ENCODE measurements around the gene TMC6.
A peak's percentile ranks its signal among the peaks of the same experiment; 100 is the strongest.
"Not testable (repeated sequence)": the region's sequence is repeated elsewhere in the genome, so short reads cannot be mapped to it uniquely, and the experiment has no call there.

Gene TMC6, protein sequence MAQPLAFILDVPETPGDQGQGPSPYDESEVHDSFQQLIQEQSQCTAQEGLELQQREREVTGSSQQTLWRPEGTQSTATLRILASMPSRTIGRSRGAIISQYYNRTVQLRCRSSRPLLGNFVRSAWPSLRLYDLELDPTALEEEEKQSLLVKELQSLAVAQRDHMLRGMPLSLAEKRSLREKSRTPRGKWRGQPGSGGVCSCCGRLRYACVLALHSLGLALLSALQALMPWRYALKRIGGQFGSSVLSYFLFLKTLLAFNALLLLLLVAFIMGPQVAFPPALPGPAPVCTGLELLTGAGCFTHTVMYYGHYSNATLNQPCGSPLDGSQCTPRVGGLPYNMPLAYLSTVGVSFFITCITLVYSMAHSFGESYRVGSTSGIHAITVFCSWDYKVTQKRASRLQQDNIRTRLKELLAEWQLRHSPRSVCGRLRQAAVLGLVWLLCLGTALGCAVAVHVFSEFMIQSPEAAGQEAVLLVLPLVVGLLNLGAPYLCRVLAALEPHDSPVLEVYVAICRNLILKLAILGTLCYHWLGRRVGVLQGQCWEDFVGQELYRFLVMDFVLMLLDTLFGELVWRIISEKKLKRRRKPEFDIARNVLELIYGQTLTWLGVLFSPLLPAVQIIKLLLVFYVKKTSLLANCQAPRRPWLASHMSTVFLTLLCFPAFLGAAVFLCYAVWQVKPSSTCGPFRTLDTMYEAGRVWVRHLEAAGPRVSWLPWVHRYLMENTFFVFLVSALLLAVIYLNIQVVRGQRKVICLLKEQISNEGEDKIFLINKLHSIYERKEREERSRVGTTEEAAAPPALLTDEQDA

DNA sequence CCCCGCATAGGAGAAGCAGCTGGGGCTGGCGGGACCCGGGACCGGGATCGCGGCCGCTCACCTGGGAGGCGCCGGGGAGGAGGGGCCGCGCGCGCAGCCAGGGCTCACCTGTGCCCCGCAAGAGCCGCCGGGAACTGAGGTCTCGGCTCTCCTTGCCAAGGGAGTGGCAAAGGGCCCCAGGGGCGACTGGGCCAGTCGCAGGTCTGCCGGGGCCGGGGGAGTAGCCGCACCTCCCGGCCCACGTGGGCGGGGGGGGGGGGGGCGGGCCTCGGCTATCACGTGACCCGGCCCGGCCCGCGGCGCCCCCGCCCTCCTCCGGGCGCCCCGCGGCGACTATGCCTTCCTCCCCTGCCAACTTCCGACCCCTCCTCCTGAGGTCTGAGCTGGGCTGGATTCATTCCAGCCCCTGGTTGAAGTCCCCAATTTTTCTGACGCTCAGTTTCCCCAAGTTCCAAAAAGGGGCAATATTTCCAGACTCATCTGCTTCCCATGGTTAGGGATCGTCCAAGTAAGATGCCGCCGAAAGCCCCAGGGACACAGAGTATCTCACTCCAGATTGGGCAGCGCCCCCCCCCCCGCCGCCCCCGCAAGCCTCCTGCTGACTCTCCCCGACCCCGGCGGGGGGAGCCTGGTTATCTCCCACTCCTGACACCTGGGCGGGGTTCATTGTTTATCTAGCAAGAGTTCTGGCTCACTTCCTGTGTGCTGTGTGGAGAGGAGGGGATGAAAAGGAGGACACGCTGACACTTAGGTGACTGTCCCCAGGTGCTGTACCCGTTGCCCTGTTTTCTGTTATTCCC is at the start of gene TMC6:
Gene TMC6 (minus strand): TSS at position 205 of the 800 bp plus-strand sequence. CDS start 1,923 bp downstream, outside the sequence.
- DNase-seq, result peak in 11 of 14 donors; percentile 39 to 84 (median 62)

DNA sequence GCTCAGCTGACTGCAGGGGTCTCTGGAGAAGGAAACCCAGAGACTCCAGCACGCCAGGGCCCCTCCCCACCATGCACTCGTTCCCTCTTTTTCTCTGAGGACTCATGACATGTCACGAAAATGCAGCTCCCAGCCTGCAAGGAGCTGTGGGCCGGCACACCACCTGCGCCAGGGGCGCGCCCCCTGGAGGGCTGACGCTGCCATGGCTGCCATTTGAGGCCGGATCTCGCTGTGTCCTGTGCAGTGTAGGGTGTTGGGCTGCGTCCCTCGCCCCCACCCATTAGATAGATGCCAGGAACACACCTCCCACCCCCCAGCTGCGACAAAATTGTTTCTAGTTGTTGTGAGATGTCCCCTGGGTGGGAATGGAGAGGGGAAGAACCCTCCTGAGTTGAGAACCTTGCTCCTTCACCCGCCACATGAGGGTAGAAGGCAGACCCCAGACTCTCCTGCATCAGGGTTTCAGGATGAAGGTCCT is 48.0 kb upstream of the TMC6 start:
- peak in 10 of 14 donors; percentile 11 to 67 (median 40) for DNase-seq

DNA sequence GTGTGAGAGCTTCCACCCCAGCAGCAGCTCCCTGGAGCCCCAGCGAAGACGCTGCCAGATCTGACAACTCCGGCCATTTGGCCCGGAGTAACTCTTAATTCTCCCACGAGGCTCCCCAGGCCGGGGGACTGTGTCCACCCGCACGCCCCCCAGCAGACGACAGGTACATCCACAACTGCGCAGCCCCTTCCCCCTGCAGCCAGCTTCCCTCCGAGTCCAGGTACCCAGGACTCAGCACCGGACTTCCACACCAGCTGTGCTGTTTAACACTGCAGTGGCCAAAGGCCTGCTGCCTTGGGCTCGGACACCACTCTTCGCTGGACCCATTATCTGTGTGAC is 47.1 kb upstream of the TMC6 start:
- DNase-seq, result no peak

DNA sequence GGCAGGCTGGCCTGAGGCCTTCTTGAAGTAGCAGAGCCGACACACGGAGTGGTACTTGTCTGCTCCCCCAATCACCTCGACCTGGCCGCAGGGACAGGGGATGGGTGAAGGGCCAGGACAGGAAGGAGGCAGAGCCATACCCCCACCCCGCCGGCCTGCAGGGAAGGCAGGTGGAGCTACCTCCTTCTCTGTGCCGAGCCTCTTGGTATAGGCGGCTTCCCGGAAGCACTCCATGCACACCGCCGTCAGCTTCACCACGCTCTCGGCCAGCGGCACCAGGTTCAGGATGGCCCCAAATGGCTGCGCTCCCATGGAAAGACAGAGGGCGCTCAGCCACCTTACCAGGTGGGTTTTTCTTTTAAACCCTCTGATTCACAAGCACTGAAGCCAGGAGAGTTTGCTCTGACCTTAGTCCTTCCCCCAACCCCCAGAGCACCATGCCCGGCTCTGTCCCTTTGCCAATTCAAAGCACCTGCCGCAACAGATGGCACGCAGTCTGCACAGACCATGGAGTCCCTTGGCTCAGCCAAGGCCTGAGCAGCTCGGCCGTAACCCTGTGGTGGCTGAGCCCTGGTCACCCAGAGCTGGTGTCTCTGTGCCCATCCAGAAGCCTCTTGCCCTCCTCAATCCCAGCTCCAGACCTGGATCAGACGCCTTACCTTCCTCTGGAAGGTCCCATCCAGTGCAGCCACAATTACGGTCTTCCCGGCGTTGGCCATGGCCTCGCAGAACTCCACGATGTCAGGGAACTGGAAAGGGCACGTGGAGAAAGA is 46.5 kb upstream of the TMC6 start:
- peak in 3 of 14 donors; percentile 44 to 97 (median 74) for DNase-seq

DNA sequence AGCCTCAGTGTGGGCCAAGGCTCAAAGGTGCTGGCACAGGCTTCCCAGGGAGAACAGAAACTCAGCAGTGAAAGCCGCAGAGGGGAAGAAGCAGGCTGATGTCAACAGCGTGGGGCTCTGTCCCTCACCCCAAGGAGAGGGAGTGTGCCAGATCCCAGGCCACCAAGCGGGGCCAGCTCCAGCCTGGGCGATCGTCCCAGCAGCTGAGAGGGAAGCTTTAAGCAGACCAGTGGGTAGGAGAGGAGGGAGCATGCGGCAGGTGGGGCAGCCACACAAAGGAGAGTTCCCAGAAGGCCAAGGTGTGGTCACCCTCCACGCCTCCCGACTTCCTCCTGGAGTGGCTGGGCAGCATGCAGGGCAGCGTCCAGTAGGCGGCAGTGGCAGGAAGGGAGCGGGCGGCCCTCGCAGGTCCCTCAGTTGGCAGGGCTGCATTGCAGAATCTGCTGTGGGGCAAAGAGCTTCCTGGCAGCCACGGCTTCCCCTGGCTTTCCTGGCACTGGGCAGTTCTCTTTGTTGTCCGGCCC is 45.9 kb upstream of the TMC6 start:
- peak in 13 of 14 donors; percentile 58 to 97 (median 87) for DNase-seq

DNA sequence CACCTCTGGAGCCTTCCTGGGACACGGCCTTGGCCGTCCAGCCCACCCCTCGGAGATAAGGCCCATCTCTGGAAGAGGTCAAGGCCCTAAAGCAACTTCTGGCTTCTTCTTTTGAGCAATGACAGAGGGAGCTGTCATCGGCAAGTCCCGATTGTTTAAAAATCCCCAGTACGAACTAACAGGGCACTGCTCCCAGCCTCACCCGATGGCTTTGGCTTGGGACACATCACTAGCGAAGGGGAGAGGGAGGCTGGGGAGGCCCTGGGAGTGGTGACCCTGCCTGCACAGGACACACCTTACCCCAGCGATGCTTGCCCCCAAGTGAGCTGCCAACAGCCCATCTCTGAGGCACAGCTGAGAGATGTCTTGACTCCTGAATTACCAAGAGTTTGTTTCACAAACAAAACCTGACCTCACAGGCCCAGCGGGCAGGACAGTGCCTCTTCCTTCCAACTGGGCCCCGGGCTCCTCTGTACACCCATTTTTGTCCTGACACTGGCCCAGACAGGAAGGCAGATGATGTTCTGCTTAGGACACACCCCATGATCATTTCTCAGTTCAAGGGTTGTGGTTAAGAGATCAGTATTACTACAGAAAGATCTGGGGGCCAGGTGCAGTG is 44.7 kb upstream of the TMC6 start:
- peak in 1 of 14 donors; percentile 13 for DNase-seq

DNA sequence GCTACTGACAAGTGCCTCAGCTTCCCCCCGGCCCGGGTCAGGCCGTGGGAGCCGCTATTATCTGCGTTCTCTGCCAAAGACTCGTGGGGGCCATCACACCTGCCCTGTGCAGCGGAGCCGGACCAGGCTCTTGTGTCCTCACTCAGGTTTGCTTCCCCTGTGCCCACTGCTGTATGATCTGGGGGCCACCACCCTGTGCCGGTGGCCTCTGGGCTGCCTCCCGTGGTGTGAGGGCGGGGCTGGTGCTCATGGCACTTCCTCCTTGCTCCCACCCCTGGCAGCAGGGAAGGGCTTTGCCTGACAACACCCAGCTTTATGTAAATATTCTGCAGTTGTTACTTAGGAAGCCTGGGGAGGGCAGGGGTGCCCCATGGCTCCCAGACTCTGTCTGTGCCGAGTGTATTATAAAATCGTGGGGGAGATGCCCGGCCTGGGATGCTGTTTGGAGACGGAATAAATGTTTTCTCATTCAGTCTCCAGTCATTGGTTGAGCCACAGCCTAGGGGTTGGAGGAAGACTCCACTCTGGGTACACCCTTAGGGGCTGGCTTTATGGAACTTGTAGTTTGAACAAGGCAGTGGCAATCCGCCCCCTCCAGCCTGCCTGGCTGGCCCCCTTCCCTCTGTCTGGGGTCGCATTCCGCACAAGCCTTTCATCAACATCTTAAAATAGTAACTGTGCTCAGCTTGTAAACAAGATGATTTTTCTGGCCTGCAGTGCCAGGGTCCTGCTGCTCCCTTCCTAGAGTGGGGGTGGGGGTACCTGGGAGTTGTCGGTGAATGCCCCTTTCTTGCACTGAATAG is 43.9 kb upstream of the TMC6 start:
- peak in 5 of 14 donors; percentile 26 to 42 (median 32) for DNase-seq

DNA sequence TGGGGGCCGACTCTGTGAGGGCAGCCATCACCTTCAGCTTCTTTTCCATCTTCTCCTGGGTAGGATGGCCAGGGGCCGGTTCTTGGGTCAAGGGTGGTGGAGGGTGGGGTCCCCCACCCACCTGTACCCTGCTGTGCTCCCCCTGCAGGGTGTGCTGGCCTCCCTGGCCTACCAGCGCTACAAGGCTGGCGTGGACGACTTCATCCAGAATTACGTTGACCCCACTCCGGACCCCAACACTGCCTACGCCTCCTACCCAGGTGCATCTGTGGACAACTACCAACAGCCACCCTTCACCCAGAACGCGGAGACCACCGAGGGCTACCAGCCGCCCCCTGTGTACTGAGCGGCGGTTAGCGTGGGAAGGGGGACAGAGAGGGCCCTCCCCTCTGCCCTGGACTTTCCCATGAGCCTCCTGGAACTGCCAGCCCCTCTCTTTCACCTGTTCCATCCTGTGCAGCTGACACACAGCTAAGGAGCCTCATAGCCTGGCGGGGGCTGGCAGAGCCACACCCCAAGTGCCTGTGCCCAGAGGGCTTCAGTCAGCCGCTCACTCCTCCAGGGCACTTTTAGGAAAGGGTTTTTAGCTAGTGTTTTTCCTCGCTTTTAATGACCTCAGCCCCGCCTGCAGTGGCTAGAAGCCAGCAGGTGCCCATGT is 43.2 kb upstream of the TMC6 start:
- not testable (repeated sequence) for DNase-seq

DNA sequence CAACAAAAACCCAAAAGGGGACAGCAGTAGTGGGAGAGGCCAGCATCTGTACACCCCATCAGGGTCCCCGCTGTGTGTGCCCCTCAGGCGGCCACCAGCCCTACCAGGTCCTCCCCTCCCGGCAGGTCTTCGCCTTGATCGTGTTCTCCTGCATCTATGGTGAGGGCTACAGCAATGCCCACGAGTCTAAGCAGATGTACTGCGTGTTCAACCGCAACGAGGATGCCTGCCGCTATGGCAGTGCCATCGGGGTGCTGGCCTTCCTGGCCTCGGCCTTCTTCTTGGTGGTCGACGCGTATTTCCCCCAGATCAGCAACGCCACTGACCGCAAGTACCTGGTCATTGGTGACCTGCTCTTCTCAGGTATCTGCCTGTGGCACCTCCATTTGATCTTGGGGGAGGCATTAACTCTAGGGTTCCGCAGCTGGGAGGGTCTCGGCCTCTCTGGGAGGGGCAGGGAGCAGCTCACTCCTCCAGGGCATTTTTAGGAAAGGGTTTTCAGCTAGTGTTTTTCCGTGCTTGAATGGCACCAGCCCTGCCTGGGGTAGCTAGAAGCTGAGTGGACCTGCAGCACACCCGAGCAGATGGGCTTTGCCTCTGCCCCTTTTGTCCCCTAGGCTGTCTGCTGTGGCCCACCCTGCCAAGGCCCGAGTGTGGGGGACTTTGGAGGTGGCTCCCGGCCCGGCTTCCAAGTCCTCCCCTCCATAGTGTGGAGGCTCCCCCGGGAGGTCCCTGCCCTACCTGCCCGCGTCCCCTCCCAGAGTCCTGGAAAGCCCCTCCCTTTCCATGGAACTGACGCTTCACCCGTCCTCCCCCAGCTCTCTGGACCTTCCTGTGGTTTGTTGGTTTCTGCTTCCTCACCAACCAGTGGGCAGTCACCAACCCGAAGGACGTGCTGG is 42.4 kb upstream of the TMC6 start:
- DNase-seq, result peak in 1 of 14 donors; percentile 22

DNA sequence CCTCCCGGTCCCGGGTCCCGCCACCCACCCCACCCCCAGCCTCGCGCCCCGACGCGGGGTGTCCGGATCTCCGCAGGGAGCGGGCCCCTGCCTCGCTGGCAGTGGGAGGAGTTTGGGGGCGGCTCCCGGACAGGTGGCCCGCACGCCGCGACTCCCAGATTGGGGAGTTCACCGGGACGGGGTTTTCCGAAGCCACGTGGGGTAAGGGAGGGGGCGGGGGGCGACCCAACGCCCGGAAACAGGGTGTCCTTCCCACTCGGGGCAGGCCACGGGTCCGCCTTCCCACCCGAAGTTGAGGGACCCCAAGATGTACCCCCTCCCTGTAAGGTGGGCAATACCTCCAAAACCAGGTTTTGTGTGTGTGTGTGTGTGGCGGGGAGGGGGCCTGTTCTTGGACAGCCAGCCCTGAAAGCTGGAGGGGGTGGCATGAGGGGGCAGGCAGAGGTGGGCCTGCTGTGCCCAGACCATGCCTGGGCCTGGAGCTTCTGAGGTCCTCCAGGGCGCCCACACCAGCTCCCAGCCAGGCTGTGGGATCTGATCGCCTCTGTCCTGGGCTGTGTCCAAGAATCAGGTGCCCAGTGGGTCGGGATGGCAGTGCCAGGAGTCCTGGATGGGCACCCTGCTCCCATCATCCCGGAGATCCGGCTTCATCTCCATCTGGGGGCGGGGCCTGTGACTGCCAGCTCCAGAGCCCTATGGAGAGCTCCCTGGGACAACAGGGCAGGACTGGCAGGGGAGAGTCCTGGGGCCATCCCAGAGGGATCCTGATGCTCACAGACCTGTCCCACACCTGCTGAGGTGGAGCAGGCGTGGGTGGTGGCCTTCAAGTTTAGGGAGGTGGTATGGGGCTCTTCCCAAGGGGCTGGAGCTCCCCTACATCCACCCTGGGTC is 40.6 kb upstream of the TMC6 start:
- peak in 12 of 14 donors; percentile 18 to 73 (median 43) for DNase-seq

DNA sequence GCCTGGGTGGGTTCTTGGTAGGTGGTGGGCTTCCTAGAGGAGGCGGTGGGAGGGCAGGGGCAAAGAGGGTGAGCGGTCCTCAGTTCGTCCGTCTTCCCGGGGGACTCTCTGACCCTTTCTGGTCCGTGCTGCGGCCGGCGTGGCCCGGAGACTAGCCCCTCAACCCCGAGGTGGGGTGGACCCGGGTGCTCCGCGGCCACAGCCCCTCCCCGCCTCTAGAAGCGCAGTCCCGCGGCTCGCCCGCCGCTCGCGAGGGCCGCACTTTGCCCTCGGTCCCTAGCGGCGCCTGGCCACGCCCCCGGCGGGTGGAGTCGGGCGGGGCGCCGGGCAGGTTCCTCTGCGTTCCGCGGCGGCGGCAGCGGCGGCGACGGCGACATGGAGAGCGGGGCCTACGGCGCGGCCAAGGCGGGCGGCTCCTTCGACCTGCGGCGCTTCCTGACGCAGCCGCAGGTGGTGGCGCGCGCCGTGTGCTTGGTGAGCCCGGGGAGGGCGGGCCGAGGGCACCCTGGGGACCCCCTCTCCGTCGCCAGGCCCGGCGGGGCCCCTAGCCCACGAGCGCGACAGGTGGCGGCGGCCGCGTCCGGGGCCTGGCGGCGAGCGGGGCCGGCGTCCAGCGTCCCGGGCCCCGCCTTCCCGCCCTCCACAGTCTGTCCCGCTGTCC is 39.8 kb upstream of the TMC6 start, which contains the start of gene SYNGR2:
Gene SYNGR2 (plus strand): TSS at position 340 of the 661 bp plus-strand sequence. CDS start 36 bp downstream, at position 376.
- DNase-seq, result peak in 10 of 14 donors; percentile 14 to 73 (median 38)

DNA sequence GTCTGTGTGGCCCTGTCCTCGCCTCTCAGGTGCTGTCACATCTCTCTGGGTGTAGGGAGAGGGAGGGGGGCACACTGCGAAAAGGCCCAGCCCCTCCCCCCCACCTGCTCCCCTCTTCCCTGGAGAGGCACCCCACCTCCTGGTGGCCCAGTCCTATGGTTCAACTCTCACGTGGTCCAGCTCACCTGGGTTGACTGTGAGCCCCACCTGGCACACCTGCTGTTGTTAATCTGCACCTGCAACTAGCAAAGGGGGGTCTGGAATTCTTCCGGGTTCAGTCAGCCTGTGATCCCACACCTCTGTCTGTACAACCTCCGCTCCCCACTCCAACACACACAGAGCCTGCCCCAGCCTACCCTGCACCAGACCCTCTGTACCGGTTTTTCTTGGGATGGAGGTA is 37.9 kb upstream of the TMC6 start:
- DNase-seq, result no peak

DNA sequence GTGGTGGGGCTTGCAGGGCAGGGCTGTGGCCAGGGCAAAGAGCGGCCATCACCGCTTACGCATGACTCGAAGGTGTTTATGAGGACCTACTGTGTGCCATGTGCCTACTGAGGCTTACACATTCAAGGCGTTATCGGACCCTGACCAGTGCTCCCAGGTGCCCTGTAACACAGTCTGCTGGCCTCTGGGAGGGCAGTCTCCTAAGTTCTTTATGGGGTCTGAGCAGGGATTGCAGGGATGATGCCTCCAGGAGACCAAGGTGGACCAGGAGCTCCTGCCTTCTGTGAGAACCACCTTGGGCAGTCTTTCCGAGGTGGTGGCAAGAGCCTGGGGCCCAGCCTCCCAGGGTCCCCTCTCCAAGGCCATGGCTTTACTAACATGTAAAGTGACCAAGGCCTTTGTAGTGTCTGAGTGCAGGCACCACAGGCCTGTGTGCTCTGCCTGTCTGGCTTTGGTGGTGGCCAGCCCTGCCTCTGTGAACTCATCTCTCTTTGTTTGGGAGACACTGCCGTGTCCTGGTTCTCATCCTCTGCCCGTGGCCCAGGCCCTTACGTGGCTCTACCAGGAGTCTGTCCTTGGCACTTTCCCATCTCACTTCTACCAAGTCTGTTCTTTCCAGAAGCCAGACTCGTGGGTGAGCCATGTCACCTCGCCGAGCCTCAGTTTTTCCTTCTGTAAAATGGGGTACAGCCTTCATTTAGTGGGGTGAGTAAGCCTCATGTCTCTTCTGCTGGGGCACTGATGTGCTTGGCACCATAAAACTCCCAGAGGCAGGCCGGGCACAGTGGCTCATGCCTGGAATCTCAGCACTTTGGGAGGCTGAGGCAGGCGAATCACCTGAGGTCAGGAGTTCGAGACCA is 36.4 kb upstream of the TMC6 start:
- no peak for DNase-seq

DNA sequence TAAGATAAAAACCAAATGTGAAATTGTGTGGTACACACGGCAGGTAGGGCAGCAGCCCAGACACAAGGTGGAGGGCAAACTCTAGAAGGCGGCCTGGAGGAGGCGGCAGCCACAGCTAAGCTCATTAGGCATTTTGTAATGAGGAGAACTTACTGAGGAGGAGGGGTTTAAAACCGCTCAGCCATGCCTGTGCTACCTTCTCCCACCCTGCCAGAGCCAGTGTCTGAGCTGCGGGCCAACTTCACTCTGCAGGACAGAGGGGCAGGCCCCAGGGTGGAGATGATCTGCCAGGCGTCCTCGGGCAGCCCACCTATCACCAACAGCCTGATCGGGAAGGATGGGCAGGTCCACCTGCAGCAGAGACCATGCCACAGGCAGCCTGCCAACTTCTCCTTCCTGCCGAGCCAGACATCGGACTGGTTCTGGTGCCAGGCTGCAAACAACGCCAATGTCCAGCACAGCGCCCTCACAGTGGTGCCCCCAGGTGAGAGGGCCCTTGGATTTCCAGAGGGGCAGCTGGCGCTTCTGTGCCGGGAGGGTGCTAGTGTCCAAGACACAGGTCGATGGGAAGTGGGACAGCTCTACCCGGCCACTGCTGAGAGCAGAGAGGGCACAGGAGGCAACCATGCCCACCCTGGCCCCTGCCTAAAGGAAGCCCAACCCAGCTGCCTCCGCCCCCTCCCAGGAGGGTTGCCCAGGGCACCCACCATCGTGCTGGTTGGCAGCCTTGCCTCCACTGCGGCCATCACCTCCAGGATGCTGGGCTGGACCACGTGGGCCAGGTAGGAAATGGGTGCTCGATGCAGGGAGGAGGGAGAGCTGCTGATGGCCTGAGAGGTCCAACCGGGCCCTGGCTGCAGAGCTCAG is 35.6 kb upstream of the TMC6 start:
- peak in 1 of 14 donors; percentile 13 for DNase-seq

Measured in C1 segment of cervical spinal cord (tissue), 14 donors.